ENCODE results near the gene NTPCR.

Gene NTPCR

DNA sequence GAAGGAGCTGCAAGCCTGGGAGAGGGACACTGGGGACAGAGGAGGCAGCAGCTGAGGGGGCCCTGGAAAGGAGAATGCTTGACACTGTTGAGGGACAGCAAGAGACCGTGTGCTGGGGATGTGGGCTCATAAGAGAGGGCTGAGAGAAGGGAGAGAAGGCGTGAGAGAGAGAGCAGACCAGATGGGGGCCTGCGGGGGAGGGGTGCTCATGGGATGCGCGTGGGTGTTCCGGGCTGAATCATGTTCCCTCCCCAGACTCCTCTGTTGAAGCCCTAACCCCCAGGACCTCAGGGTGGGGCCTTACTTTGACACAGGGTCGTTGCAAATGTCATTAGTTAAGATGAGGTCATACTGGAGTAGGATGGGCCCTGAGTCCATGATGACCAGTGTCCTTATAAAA lies 40.8 kb downstream of the NTPCR start:
- Histone ChIP-seq H3K27ac (no peak overlapping the region), H3K36me3 (ENCODE audit: insufficient read depth) (no peaks in the 10 kb centered on the region), H3K4me3 (IDR thresholded peaks at IDR 0.05; ENCODE audit: insufficient read depth, low read depth, low read length) (no peak overlapping the region), H2AFZ (ENCODE audit: low read depth) (no peak overlapping the region), H4K20me1 (ENCODE audit: insufficient read depth) (no peaks in the 10 kb centered on the region), H3K27me3 (ENCODE audit: insufficient read depth, low read depth) (no peaks in the 10 kb centered on the region), H3K79me2 (ENCODE audit: insufficient read depth, low read depth) (no peaks in the 10 kb centered on the region), H3K4me2 (no peak overlapping the region), H3K9ac (no peak overlapping the region), H3K4me1 (ENCODE audit: low read depth, poor library complexity, severe bottlenecking) (no peaks in the 10 kb centered on the region)
- TF ChIP-seq, protein P1, sequence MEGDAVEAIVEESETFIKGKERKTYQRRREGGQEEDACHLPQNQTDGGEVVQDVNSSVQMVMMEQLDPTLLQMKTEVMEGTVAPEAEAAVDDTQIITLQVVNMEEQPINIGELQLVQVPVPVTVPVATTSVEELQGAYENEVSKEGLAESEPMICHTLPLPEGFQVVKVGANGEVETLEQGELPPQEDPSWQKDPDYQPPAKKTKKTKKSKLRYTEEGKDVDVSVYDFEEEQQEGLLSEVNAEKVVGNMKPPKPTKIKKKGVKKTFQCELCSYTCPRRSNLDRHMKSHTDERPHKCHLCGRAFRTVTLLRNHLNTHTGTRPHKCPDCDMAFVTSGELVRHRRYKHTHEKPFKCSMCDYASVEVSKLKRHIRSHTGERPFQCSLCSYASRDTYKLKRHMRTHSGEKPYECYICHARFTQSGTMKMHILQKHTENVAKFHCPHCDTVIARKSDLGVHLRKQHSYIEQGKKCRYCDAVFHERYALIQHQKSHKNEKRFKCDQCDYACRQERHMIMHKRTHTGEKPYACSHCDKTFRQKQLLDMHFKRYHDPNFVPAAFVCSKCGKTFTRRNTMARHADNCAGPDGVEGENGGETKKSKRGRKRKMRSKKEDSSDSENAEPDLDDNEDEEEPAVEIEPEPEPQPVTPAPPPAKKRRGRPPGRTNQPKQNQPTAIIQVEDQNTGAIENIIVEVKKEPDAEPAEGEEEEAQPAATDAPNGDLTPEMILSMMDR (conservative IDR thresholded peaks at IDR 0.05; ENCODE audit: low read depth, low read length), result no peak

DNA sequence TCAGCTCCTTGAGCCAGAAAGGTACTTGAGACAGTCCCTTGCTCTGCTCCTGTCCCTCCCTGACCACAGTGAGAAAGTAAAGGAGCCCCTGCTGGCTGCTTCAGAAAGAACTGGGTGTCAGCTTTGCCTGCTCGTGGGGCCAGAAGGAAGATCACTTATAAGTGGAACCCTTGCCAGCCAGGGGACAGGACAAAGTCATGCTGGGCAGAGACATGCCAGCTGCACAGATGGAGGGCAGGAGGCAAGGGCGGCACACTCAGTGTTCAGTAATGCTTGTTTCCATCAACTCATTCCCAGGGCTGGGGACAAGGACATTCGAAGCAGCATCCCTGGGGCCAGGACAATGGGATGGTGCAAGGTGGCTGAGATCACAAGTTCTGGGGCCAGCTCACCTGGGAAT lies 41.8 kb downstream of the NTPCR start:
- TF ChIP-seq, protein P1 (conservative IDR thresholded peaks at IDR 0.05; ENCODE audit: low read depth, low read length), result no peak
- Histone ChIP-seq H3K27ac (no peak overlapping the region), H3K27me3 (ENCODE audit: insufficient read depth, low read depth) (no peaks in the 10 kb centered on the region), H3K9ac (no peak overlapping the region), H3K36me3 (ENCODE audit: insufficient read depth) (no peaks in the 10 kb centered on the region), H3K4me3 (IDR thresholded peaks at IDR 0.05; ENCODE audit: insufficient read depth, low read depth, low read length) (no peak overlapping the region), H4K20me1 (ENCODE audit: insufficient read depth) (no peaks in the 10 kb centered on the region), H3K79me2 (ENCODE audit: insufficient read depth, low read depth) (no peaks in the 10 kb centered on the region), H3K4me1 (ENCODE audit: low read depth, poor library complexity, severe bottlenecking) (no peaks in the 10 kb centered on the region), H3K4me2 (no peak overlapping the region), H2AFZ (ENCODE audit: low read depth) (no peak overlapping the region)

DNA sequence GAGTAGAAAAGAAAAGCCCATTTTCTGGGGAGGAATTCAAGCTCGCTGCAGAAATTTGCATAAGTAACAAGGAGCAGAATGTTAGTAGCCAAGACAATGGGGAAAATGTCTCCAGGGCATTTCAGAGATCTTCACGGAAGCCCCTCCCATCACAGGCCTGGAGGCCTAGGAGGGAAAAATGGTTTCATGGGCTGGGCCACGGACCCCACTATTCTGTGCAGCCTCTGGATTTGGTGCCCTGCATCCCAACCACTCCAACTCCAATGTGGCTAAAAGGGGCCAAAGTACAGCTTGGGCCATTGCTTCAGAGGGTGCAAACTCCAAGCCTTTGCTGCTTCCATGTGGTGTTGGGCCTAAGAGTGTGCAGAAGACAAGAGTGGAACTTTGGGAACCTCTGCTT lies 43.1 kb downstream of the NTPCR start:
- no peaks in the 10 kb centered on the region for H3K4me1 ChIP-seq (ENCODE audit: low read depth, poor library complexity, severe bottlenecking)
- TF ChIP-seq, protein P1 (conservative IDR thresholded peaks at IDR 0.05; ENCODE audit: low read depth, low read length), result no peak
- no peaks in the 10 kb centered on the region for H3K36me3 ChIP-seq (ENCODE audit: insufficient read depth)
- H3K9ac ChIP-seq, result no peak overlapping the region
- H3K4me3 ChIP-seq (IDR thresholded peaks at IDR 0.05; ENCODE audit: insufficient read depth, low read depth, low read length), result no peak overlapping the region
- H4K20me1 ChIP-seq (ENCODE audit: insufficient read depth), result no peaks in the 10 kb centered on the region
- H2AFZ ChIP-seq (ENCODE audit: low read depth), result no peak overlapping the region
- H3K4me2 ChIP-seq, result no peak overlapping the region
- H3K27ac ChIP-seq, result no peak overlapping the region
- no peaks in the 10 kb centered on the region for H3K79me2 ChIP-seq (ENCODE audit: insufficient read depth, low read depth)
- H3K27me3 ChIP-seq (ENCODE audit: insufficient read depth, low read depth), result no peaks in the 10 kb centered on the region

DNA sequence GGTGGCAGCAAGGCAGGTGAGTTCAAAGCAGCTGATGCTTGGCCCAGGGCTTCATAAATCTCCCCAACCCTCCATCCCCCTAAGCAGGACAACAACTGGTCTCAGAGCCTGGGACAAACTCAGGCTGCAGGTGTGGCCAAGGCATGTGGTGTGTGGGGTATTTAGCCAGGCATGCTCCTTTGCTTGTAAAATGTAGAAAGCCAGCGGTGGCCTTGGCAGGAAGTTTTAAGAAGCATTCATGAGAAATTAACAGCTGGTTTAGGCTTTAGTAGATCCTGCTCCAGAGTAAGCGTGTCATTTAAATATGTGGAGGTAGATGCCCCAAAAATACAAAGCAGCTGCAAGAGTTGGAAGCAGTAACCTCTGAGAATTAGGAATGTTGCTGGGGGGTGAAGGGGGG lies 44.8 kb downstream of the NTPCR start:
- TF ChIP-seq, protein P1 (conservative IDR thresholded peaks at IDR 0.05; ENCODE audit: low read depth, low read length), result no peak
- Histone ChIP-seq H3K27me3 (ENCODE audit: insufficient read depth, low read depth) (no peaks in the 10 kb centered on the region), H3K4me3 (IDR thresholded peaks at IDR 0.05; ENCODE audit: insufficient read depth, low read depth, low read length) (no peak overlapping the region), H3K79me2 (ENCODE audit: insufficient read depth, low read depth) (no peaks in the 10 kb centered on the region), H3K4me1 (ENCODE audit: low read depth, poor library complexity, severe bottlenecking) (no peaks in the 10 kb centered on the region), H4K20me1 (ENCODE audit: insufficient read depth) (no peaks in the 10 kb centered on the region), H3K36me3 (ENCODE audit: insufficient read depth) (no peaks in the 10 kb centered on the region; the same call in 1 of the 2 replicates), H3K27ac (no peak overlapping the region), H2AFZ (ENCODE audit: low read depth) (no peak overlapping the region), H3K9ac (no peak overlapping the region), H3K4me2 (no peak overlapping the region)

Measured in KMS-11 (cell line).